GM18508 (cell line): Measurements from ENCODE around the gene FBP2.
"Not testable (repeated sequence)": the region's sequence is repeated elsewhere in the genome, so short reads cannot be mapped to it uniquely, and the experiment has no call there.

ENCODE experiments used
- ATAC-seq: cut with Tn5 transposase; IDR thresholded peaks from one replicate; pipeline ENCODE4 v1.9.1; 2021; ENCODE audit warnings: moderate number of reproducible peaks; ENCODE audit not compliant: insufficient read depth, unreplicated experiment

FBP2 gene

GRCh38 chr9:94607423-94607691, 13.7 kb upstream of the FBP2 start:
- ATAC-seq, result no peak

- no peak for ATAC-seq
These were observed 13.2 kb upstream of the FBP2 start for GRCh38 chr9:94606646-94607422.

GRCh38 chr9:94603259-94604160, 9.9 kb upstream of the FBP2 start:
- ATAC-seq, result no peak

- ATAC-seq, result no peak
These were observed 9.0 kb upstream of the FBP2 start for GRCh38 chr9:94602666-94603065.

GRCh38 chr9:94600715-94601114, 7.1 kb upstream of the FBP2 start:
- ATAC-seq, result no peak

GRCh38 chr9:94600258-94600657, 6.6 kb upstream of the FBP2 start:
- ATAC-seq, result no peak

GRCh38 chr9:94599102-94599501, 5.5 kb upstream of the FBP2 start:
- no peak for ATAC-seq

GRCh38 chr9:94592683-94593082, 941 bp downstream of the FBP2 start:
- ATAC-seq, result not testable (repeated sequence)

- no peak for ATAC-seq
These were observed 1.7 kb downstream of the FBP2 start for GRCh38 chr9:94591876-94592275.

GRCh38 chr9:94591046-94591545, 2.5 kb downstream of the FBP2 start:
- not testable (repeated sequence) for ATAC-seq

- ATAC-seq, result no peak
These were observed 4.9 kb downstream of the FBP2 start for GRCh38 chr9:94588681-94589080.

- ATAC-seq, result no peak
These were observed 6.8 kb downstream of the FBP2 start for GRCh38 chr9:94586814-94587213.

- ATAC-seq, result no peak
These were observed 7.3 kb downstream of the FBP2 start for GRCh38 chr9:94586316-94586715.

- ATAC-seq, result no peak
These were observed 9.1 kb downstream of the FBP2 start for GRCh38 chr9:94584555-94584954.

- ATAC-seq, result no peak
These were observed 11.9 kb downstream of the FBP2 start for GRCh38 chr9:94581728-94582127.

- ATAC-seq, result no peak
These were observed 16.1 kb downstream of the FBP2 start for GRCh38 chr9:94577571-94577970.

GRCh38 chr9:94577036-94577435, 16.6 kb downstream of the FBP2 start:
- ATAC-seq, result no peak

GRCh38 chr9:94576131-94576530, 17.5 kb downstream of the FBP2 start:
- no peak for ATAC-seq

GRCh38 chr9:94568972-94569712, 24.5 kb downstream of the FBP2 start:
- no peak for ATAC-seq

- ATAC-seq, result no peak
These were observed 25.3 kb downstream of the FBP2 start for GRCh38 chr9:94568250-94568889.
